Astrocyte of the cerebellum (primary cell): ENCODE measurements around the gene MBTD1.
A peak's percentile ranks its signal among the peaks of the same experiment; 100 is the strongest.
"Not testable (repeated sequence)": the region's sequence is repeated elsewhere in the genome, so short reads cannot be mapped to it uniquely, and the experiment has no call there.

Experiments
- DNase-seq: peaks from one replicate; pipeline ENCODE4 v3.0.0-alpha.2; 2011; ENCODE audit warnings: low read depth
- H3K4me3 ChIP-seq: 2 replicates; pipeline ENCODE4 v1.5.1; 2011; ENCODE audit warnings: mild to moderate bottlenecking, low read depth, low read length, moderate library complexity
- in situ Hi-C: cut with HindIII; loops from 2 replicates; pipeline ENCODE4 v1.10.0; 2017; ENCODE audit warnings: low sequenced_read_pairs
- TF ChIP-seq, protein P1 (sequence below): IDR thresholded peaks from 2 replicates; pipeline ENCODE4 v1.5.1; 2012; ENCODE audit warnings: low read length, low read depth, moderate library complexity, mild to moderate bottlenecking; ENCODE audit errors: missing control alignments

The MBTD1 gene

DNA sequence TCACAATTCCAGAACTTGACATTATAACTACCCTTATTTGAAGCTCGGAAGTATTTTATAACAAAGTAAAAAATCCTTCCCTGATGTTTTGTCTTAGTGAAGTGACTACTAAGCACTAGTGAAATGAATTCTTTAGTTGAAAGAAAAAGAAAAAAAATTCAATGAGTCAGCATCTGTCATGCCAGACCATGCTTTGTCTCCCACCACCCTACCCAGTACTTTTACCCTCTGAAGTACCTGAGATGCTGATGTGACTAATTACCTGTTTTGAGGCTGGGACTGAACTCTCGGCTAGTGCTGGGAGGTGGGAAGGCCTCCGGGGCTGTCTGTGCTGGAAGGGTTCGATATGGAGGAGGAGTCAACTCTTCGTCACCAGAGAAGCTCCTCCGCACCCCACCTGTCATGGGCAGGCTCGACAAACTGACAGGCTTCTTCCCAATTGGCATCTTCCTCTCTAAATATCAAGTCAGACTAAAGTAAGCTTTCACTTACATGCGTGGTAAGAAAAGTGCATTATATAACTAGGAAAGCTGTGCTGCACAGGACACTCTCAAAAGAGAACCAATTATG is 74.0 kb downstream of the MBTD1 start:
- TF ChIP-seq, protein P1, sequence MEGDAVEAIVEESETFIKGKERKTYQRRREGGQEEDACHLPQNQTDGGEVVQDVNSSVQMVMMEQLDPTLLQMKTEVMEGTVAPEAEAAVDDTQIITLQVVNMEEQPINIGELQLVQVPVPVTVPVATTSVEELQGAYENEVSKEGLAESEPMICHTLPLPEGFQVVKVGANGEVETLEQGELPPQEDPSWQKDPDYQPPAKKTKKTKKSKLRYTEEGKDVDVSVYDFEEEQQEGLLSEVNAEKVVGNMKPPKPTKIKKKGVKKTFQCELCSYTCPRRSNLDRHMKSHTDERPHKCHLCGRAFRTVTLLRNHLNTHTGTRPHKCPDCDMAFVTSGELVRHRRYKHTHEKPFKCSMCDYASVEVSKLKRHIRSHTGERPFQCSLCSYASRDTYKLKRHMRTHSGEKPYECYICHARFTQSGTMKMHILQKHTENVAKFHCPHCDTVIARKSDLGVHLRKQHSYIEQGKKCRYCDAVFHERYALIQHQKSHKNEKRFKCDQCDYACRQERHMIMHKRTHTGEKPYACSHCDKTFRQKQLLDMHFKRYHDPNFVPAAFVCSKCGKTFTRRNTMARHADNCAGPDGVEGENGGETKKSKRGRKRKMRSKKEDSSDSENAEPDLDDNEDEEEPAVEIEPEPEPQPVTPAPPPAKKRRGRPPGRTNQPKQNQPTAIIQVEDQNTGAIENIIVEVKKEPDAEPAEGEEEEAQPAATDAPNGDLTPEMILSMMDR, result no peak
- in situ Hi-C loops, result no loop called here
- DNase-seq, result no peak
- H3K4me3 ChIP-seq, result no peak overlapping the region

DNA sequence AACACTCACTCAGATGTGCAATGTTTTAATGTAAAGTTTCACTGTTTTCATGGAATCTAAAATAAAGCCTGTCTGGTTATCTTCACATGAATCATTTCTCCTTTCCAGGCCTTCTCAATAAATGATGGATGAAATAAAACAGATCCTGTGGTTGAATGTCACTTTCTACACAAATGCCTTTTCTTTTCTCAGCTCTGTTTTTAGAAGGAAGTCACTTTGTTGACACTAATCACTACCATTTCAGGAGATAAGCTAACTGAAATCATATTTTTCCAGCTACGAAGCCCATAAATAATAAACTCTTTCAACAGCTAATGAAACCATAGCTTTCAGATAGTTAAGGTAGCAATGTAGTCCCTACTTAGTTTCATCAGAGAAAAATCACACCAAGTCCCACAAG is 75.7 kb downstream of the MBTD1 start:
- DNase-seq, result no peak
- no peak overlapping the region for H3K4me3 ChIP-seq
- in situ Hi-C loops, result no loop called here
- TF ChIP-seq, protein P1, result no peak

DNA sequence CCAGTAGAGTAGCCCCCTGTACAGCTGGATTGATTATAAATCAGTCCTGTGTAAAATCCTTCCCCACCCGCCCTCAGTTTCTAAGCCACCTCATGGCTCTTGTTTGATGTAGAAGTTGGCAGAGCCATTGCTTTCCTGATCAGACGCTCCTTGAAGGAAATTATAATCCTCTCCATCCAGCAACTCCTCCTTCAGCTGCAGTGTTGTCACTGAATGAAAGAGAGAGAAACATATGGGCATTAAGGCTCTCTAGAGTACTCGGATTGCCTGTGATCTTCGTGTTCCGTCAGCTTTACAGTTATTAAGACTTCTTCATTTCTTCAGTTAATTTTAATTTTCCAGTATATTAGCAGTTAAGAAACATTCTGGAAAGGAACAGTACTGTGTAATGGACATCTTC is 79.4 kb downstream of the MBTD1 start:
- in situ Hi-C loops, result no loop called here
- DNase-seq, result no peak
- H3K4me3 ChIP-seq, result no peak overlapping the region
- TF ChIP-seq, protein P1, result no peak

DNA sequence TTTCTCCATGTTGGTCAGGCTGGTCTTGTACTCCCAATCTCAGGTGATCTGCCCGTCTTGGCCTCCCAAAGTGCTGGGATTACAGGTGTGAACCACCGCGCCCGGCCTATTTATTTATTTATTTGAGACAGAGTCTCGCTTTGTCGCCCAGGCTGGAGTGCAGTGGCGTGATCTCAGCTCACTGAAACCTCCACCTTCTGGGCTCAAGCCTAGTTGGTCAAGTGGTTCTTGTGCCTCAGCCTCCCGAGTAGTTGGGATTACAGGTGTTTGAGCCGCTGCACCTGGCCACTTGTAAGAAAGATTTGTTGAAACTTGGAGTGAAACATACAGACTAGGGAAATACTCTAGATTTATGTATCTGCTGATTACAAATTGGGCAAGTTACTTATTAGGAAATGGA is 87.8 kb downstream of the MBTD1 start:
- H3K4me3 ChIP-seq, in situ Hi-C loops, DNase-seq: not testable (repeated sequence)

DNA sequence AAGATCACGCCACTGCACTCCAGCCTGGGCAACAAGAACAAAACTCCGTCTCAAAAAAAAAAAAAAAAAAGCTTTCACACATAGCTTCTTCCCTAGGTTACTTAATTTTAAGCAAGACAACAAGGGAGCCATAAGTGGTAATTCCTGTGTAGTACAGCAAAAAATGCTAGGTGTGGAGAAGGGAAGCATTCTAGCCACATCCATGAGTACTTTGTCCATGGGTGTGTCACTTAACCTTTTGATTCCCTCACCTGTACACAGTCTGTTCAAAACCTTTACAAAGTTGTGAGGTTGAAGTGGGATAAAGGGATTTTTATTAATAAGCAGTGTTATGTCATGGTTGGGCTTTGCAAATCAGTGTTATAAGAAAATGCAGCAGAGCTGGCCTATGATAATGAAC is 89.1 kb downstream of the MBTD1 start:
- no peak for DNase-seq
- H3K4me3 ChIP-seq, result no peak overlapping the region
- in situ Hi-C loops, result no loop called here
- TF ChIP-seq, protein P1, result no peak

DNA sequence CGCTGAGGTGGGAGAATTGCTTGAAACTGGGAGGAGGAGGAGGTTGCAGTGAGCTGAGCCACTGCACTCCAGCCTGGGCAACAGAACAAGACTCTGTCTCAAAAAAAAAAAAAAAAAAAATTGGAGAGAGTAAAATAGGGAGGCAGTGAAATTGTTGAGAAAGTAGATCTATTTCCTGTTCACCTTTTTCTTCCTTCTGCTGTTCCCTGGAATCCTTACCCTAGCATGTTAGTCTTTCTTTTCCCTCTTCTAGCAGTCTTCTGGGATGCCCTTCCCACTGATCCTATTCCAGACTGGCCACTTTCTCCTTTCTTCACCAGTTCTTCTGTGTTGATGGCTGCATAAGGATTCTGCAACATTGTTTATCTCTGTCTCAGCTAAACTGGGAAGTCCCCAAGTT is 90.5 kb downstream of the MBTD1 start:
- TF ChIP-seq, protein P1, result no peak
- no peak overlapping the region for H3K4me3 ChIP-seq
- DNase-seq, result no peak
- in situ Hi-C loops, result no loop called here

DNA sequence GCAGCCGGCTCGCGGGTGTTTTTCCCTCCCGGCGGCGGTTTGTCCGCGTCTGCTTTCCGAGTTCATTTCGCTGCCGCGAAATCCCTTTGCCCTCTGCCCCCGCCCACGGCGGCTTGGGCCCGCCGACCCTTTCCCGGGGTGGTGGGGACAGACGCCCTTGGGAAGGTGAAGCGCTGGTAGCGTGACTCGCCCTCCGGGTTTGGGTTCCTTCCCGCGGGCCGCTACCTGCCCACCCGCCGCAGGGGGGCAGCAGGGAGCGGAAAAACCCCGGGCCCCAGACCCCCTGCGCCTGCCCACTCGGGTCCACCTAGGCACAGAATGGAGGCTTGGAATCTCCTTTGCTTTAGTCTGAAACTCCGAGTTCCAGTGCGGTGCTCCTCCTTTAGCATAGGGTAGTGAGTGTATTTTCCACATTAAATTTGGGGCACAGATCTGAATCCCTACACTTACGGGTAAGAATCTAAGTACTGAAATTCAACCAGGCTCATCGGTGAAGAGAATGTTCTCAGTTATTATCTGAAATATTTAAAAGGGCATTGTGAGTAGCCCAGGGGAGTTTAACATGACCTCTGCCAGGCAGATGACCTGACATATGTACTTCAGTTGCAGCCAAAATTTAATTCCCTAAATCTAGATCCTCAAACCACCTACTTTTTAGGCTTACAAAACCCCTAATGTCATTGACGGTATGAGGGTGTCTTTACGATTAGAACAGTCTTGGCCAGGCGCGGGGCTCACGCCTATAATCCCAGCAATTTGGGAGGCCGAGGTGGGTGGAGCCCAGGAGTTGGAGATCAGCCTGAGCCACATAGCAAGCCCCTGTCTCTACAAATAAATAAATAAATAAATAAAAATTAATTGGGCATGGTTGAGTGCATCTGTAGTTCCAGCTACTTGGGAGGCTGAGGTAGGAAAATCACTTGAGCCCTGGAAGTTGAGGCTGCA is 92.6 kb downstream of the MBTD1 start:
- in situ Hi-C loops, result no loop called here
- TF ChIP-seq, protein P1, result peak; percentile 68
- H3K4me3 ChIP-seq, result peak overlapping the region; percentile 77
- DNase-seq, result no peak
